OCI-LY7 (cell line): ENCODE results near the gene PAFAH2. TPM values are rescaled to one million over a fixed set of nuclear protein-coding genes. Genes with fewer than 3 reads are reported as not detected.

Experiments
- BruUV-seq: library from RNA; stranded (reverse); fragments of 400-500 nt; replicated peaks from 2 replicates; lab custom pipeline; 2021; lab: Mats Ljungman, UMichigan
- CTCF ChIA-PET: fragments of 300-600 bp; sonication (Branson Sonifier 250); formaldehyde crosslinking; loops from one replicate; lab custom pipeline; 2022; ENCODE audit warnings: antibody characterized with exemption; ENCODE audit not compliant: unreplicated experiment; lab: Charles Lee
- POLR2A ChIA-PET: fragments of 300-600 bp; sonication (Branson Sonifier 250); formaldehyde crosslinking; loops from one replicate; lab custom pipeline; 2022; ENCODE audit warnings: antibody characterized with exemption; lab: Charles Lee
- DNase-seq: peaks from one replicate; pipeline ENCODE4 v3.0.0-alpha.2; 2015; ENCODE audit warnings: low spot score
- H2AFZ ChIP-seq: fragments of 200-600 bp; sonication (generic), shearing (Covaris generic); 2 replicates; pipeline ENCODE4 v1.6.1; 2014; ENCODE audit warnings: mild to moderate bottlenecking, antibody characterized with exemption, low read length, moderate library complexity
- H3K27ac ChIP-seq: fragments of 200-600 bp; sonication (generic); 2 replicates; pipeline ENCODE4 v1.5.1; 2014; ENCODE audit warnings: mixed run types, low read depth, mild to moderate bottlenecking, moderate library complexity, low read length, inconsistent platforms; ENCODE audit not compliant: poor library complexity, severe bottlenecking
- H3K36me3 ChIP-seq: fragments of 200-600 bp; sonication (generic); 2 replicates; pipeline ENCODE4 v1.6.1; 2014; ENCODE audit warnings: mild to moderate bottlenecking, antibody characterized with exemption, low read length, moderate library complexity, mixed read lengths; ENCODE audit not compliant: insufficient read depth
- H3K4me1 ChIP-seq: fragments of 200-600 bp; sonication (generic); 2 replicates; pipeline ENCODE4 v1.5.1; 2014; ENCODE audit warnings: mild to moderate bottlenecking, low read length; ENCODE audit not compliant: insufficient read depth, poor library complexity, severe bottlenecking
- H3K4me2 ChIP-seq: fragments of 200-600 bp; sonication (generic); 2 replicates; pipeline ENCODE4 v1.6.1; 2014; ENCODE audit warnings: mild to moderate bottlenecking, low read length
- H3K4me3 ChIP-seq: fragments of 200-600 bp; sonication (generic); 2 replicates; pipeline ENCODE4 v1.5.1; 2014; ENCODE audit warnings: mild to moderate bottlenecking, low read depth, low read length; ENCODE audit not compliant: poor library complexity, severe bottlenecking
- H3K79me2 ChIP-seq: fragments of 200-600 bp; sonication (generic); 2 replicates; pipeline ENCODE4 v1.6.1; 2016; ENCODE audit warnings: low read depth, mild to moderate bottlenecking, low read length, moderate library complexity, mixed read lengths; ENCODE audit not compliant: insufficient read depth
- H3K9me2 ChIP-seq: fragments of 200-600 bp; sonication (generic); 2 replicates; pipeline ENCODE4 v1.6.1; 2016; ENCODE audit warnings: mild to moderate bottlenecking, low read length, mixed read lengths; ENCODE audit not compliant: insufficient read depth
- H3K9me3 ChIP-seq: fragments of 200-600 bp; sonication (generic); 2 replicates; pipeline ENCODE4 v1.6.1; 2014; ENCODE audit warnings: mild to moderate bottlenecking, mixed run types, low read length, mixed read lengths
- H4K20me1 ChIP-seq: fragments of 200-600 bp; sonication (generic); 2 replicates; pipeline ENCODE4 v1.6.1; 2014; ENCODE audit warnings: mild to moderate bottlenecking, antibody characterized with exemption, low read length, moderate library complexity, mixed read lengths; ENCODE audit not compliant: insufficient read depth
- EZH2phosphoT487 ChIP-seq: fragments of 200-600 bp; sonication (generic); IDR thresholded peaks from 2 replicates; pipeline ENCODE4 v1.6.1; 2018; ENCODE audit warnings: low read depth, borderline replicate concordance, mild to moderate bottlenecking, mixed run types, antibody characterized with exemption, low read length, moderate library complexity, mixed read lengths
- intact Hi-C: fragments of 100-400 bp; cut with micrococcal nuclease; formaldehyde crosslinking; loops from one replicate; pipeline ENCODE4 v1.10.0; 2022; ENCODE audit not compliant: unreplicated experiment
- total RNA-seq, 2 experiments: library from RNA; depleted of rRNA in 1 of 2; stranded (reverse); fragments of >200 nt in 1 of 2; shearing (Covaris generic) in 1 of 2; gene quantifications; 2 replicates each; pipeline ENCODE4 v1.2.3, GENCODE V29; 2014 to 2022
- TF ChIP-seq, protein P1 (sequence below): fragments of 200-600 bp; sonication (generic); conservative IDR thresholded peaks from 2 replicates; pipeline ENCODE4 v1.5.1; 2014; ENCODE audit warnings: mild to moderate bottlenecking, antibody characterized with exemption, low read length, moderate library complexity, mixed read lengths

PAFAH2 gene
- total RNA-seq, 2 experiments from 2014 or later = 2.9 to 7.3 TPM

DNA sequence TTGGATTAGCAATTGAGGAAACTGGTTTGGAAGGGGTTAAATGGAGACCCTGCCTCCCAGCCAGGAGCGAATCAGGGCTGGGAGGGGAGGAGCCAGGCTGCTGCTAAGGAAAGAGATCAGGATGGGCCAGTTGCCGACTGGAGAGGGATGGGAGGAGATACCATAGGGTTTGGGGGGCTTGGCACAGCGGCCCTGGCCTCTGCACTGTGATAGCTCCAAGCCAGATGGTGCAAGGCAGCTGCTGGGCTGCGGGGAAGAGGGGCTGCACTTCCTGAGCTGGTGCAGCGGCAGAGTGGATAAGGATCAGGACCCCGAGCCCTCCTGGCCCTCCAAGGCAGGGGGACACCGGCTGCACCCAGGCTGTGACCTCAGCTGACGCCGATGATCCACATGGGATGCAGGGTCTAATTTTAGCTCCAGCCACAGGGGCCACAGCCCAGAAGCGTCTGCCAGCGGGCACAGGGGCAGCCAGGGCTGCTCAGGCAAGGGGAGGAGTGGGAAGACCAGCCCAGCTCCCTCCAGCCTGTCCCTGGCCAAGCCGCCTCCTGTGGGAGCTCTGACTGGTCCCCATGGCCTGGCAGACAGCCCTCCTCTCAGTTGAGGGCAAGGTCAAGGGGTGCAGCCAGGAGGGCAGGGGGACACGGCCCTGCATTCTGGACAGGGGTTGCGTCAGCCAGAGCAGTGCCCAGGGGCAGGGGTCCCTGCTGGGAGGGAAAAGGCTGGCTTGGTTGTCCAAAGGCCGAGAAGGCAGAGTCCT, 24.0 kb upstream of the PAFAH2 start, which contains the start of gene EXTL1:
EXTL1 (plus strand) TSS at position 129 of the 757 bp plus-strand sequence. CDS start 872 bp downstream, outside the sequence.
- ChIA-PET POLR2A (interaction anchor here (0.6 kb wide), 1 partner anchor 96 kb away, joined by 3 read pairs; no protein-coding TSS in a partner anchor), CTCF (no interaction called here)
- Histone ChIP-seq H3K4me1 (peaks cover 4% of the 10 kb centered on the region), H3K4me3 (no peak within 1 kb of the TSS), H3K9me2 (no peaks in the 10 kb centered on the region), H3K4me2 (no peak within 1 kb of the TSS), H4K20me1 (no peaks in the 10 kb centered on the region), H3K9me3 (no peaks in the 10 kb centered on the region), H3K79me2 (no peaks in the 10 kb centered on the region), H3K27ac (no peak within 1 kb of the TSS), H3K36me3 (no peaks in the 10 kb centered on the region), H2AFZ (no peak within 1 kb of the TSS)
- BruUV-seq = no TSS peak
- DNase-seq = no peak
- intact Hi-C loops = no loop called here
- no peak for TF ChIP-seq EZH2phosphoT487
- TF ChIP-seq, protein P1, sequence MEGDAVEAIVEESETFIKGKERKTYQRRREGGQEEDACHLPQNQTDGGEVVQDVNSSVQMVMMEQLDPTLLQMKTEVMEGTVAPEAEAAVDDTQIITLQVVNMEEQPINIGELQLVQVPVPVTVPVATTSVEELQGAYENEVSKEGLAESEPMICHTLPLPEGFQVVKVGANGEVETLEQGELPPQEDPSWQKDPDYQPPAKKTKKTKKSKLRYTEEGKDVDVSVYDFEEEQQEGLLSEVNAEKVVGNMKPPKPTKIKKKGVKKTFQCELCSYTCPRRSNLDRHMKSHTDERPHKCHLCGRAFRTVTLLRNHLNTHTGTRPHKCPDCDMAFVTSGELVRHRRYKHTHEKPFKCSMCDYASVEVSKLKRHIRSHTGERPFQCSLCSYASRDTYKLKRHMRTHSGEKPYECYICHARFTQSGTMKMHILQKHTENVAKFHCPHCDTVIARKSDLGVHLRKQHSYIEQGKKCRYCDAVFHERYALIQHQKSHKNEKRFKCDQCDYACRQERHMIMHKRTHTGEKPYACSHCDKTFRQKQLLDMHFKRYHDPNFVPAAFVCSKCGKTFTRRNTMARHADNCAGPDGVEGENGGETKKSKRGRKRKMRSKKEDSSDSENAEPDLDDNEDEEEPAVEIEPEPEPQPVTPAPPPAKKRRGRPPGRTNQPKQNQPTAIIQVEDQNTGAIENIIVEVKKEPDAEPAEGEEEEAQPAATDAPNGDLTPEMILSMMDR = no peak

DNA sequence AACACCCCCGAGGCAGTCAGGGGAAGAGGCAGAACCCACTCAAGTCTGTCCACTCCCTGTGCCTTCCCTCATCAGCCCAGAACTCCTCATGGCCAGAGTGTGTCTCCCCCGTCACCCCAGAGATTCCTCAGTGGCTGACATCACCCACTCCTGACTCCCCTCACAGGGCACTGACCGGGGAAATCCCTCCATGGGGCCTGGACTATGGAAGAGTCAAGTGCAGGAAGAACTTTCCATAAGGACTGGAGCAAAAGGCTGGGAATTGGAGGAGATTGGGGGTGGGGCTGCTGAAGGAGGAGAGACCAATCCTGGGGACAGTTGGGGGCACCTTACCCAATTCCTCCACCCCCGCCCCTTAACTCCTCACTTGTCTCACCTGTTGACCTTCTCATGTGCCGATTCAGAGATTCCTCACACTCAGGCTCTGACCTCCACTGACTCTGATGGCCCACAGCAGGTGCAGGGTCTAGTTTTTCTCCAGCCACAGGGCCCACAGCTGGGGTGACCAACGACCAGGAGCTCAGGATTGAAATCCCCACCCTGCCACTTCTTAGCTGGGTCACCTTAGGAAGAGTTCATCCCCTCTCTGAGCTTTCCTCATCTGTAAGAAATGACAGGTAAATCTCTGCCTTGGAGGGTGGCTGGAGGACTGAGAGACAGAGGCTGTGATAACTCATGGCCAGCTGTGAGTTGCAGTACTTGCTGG, 23.2 kb upstream of the PAFAH2 start:
- Histone ChIP-seq H4K20me1 (no peaks in the 10 kb centered on the region), H3K4me3 (no peak overlapping the region), H3K27ac (no peak overlapping the region), H3K79me2 (no peaks in the 10 kb centered on the region), H3K4me2 (no peak overlapping the region), H3K36me3 (no peaks in the 10 kb centered on the region), H3K9me2 (no peaks in the 10 kb centered on the region), H3K9me3 (no peaks in the 10 kb centered on the region), H2AFZ (no peak overlapping the region), H3K4me1 (peaks cover 4% of the 10 kb centered on the region)
- DNase-seq = no peak
- intact Hi-C loops = no loop called here
- TF ChIP-seq, protein P1 = no peak
- TF ChIP-seq EZH2phosphoT487 = no peak
- ChIA-PET CTCF (no interaction called here), POLR2A (no interaction called here)
- no TSS peak for BruUV-seq
